Right ventricle myocardium inferior (tissue), 1 donor: ENCODE data around the gene ZNF335. TPM values are rescaled to one million over a fixed set of nuclear protein-coding genes. Genes with fewer than 3 reads are reported as not detected.

Source experiments
- ATAC-seq: fragments of 200-7000 bp; cut with Tn5 transposase; one replicate; pipeline ENCODE4 v1.9.1; 2020; ENCODE audit warnings: mild to moderate bottlenecking, moderate library complexity
- DNase-seq: peaks from one replicate; pipeline ENCODE4 v3.0.0; 2021; ENCODE audit errors: missing footprints
- intact Hi-C: fragments of 100-400 bp; cut with DNase I; formaldehyde crosslinking; loops from one replicate; pipeline ENCODE4 v1.11.0; 2022
- long read RNA-seq: library from polyadenylated mRNA; unstranded; transcript quantifications from one replicate; pipeline ENCODE4 v2.0.0, GENCODE V29; 2021
- total RNA-seq: library from RNA; stranded (reverse); fragmentation: NEBNext Ultra II Directional; extraction: Animal tissue kit (Norgen Biotek cat#: 25700); gene quantifications from one replicate; pipeline ENCODE4 v1.2.1, GENCODE V29; 2021
- donor health status: DM: no; HTN: yes; CAD: no; lungs with severe emphysema.

Gene ZNF335, protein sequence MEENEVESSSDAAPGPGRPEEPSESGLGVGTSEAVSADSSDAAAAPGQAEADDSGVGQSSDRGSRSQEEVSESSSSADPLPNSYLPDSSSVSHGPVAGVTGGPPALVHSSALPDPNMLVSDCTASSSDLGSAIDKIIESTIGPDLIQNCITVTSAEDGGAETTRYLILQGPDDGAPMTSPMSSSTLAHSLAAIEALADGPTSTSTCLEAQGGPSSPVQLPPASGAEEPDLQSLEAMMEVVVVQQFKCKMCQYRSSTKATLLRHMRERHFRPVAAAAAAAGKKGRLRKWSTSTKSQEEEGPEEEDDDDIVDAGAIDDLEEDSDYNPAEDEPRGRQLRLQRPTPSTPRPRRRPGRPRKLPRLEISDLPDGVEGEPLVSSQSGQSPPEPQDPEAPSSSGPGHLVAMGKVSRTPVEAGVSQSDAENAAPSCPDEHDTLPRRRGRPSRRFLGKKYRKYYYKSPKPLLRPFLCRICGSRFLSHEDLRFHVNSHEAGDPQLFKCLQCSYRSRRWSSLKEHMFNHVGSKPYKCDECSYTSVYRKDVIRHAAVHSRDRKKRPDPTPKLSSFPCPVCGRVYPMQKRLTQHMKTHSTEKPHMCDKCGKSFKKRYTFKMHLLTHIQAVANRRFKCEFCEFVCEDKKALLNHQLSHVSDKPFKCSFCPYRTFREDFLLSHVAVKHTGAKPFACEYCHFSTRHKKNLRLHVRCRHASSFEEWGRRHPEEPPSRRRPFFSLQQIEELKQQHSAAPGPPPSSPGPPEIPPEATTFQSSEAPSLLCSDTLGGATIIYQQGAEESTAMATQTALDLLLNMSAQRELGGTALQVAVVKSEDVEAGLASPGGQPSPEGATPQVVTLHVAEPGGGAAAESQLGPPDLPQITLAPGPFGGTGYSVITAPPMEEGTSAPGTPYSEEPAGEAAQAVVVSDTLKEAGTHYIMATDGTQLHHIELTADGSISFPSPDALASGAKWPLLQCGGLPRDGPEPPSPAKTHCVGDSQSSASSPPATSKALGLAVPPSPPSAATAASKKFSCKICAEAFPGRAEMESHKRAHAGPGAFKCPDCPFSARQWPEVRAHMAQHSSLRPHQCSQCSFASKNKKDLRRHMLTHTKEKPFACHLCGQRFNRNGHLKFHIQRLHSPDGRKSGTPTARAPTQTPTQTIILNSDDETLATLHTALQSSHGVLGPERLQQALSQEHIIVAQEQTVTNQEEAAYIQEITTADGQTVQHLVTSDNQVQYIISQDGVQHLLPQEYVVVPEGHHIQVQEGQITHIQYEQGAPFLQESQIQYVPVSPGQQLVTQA (N-terminal part only)
- total RNA-seq = 9.7 TPM
- long read RNA-seq, full-length matches to known transcripts = 1 of 3 reads
- long read RNA-seq, partial matches to known transcripts = 1 of 3 reads
- long read RNA-seq, other reads (novel, unspliced or antisense) = 1 of 3 reads

DNA sequence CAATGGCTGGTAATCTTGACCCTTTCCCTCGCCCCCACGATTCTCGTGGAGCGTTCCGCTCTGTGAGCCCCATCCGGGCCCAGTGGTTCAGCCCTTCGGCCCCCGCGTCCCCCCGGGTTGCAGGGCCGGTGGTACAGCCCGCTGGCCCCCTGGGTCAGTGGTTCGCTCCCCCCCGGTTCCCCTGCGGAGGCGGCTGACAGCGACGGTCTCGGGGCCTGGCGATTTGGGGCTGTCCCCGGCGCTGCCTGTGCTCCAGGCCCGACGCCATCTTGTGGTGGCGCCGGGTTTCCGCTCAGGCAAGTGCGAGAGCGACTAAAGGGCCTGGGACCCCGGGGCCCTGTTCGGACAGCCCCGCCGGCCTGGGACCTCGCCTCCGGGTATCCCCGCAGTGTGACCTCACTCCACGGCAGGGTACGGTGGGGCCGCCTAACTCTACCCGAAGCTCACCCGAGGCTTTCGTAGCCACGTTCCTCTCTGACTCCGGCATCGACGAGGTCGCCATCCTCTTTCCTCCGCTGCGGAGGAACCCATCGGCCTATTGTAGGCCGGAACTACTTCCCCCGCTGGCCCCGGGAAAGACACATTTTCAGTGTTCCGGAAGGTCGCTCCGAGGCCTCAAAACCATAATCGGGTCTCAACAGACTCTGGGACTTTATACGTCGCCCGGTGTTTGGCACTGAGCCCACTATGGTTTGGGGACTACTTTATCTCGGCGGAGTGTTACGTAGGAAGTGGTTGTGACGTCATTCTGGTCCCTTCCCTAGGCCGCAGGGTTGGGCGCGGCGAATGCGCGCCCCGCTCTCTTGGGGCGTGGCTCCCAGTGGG, at the start of gene ZNF335:
ZNF335 (minus strand) TSS at position 529 of the 825 bp plus-strand sequence. CDS start 793 bp downstream, outside the sequence.
- ATAC-seq (peak; percentile 96), DNase-seq (peak; percentile 98)
- intact Hi-C loops = loop anchor here (2.0 to 5.0 kb wide), 3 partner anchors 37 to 180 kb away; partner anchors contain the start of genes CTSA, DNTTIP1, NEURL2 and PCIF1

DNA sequence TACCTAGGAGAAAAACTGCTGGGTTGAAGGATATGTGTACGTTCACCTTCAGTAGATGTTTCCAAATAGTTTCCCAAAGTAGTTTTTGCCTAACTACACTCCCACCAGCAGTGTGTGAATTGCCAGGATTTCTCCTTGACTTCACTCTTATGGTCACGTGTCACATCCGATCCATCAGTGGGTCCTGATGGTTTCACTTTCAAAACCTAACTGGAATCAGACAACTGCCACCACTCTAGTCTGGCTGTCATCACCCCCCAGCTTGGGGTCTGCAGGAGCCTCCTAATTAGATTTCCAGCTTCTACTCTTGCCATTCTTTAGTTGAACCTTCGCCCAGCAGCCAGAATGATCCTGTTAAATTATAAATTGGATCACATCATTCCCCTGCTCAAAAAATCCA, 48.6 kb upstream of the ZNF335 start:
- ATAC-seq (no peak), DNase-seq (no peak)
- intact Hi-C loops = loop anchor here (5.0 kb wide), 2 partner anchors 152 to 327 kb away; no protein-coding TSS in a partner anchor

DNA sequence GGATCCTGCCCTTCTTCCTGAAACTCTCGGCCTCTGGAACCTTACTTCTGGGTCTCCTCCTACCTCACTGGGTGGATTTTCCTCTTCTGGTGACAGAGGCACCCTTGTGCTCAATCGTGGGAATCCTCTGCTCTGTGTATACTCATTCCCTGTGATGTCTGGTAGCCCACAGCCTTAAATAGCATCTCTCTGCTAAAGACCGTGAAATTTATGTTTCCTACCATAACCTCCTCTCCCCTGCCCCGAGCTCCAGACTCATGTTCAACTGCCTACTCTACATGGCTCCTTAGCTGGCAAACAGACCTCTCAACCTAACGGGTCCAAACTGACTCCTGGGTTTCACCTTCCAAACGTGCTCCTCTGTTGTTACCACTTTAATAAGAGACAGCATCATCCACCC, 46.6 kb upstream of the ZNF335 start:
- no peak for ATAC-seq
- DNase-seq = no peak
- intact Hi-C loops = no loop called here

DNA sequence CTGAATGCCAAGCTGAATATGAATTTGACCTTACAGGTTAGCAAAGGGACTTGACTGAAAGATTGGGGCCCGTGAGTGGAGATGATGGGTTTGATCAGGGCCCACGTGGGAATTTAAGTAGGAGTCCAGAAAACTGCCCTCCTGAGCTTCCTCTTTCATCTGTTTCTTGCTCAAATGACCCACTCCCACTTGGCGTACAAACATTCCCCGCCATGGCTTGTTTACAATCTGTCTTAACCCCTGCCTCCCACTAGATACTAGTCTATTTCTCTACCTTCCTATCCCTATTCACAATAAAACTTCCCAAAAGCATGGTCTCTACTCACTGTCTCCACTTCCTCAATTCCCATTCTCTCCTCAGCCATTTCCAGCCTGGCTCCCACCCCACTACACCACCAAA, 46.1 kb upstream of the ZNF335 start:
- DNase-seq (no peak), ATAC-seq (no peak)
- intact Hi-C loops = no loop called here

DNA sequence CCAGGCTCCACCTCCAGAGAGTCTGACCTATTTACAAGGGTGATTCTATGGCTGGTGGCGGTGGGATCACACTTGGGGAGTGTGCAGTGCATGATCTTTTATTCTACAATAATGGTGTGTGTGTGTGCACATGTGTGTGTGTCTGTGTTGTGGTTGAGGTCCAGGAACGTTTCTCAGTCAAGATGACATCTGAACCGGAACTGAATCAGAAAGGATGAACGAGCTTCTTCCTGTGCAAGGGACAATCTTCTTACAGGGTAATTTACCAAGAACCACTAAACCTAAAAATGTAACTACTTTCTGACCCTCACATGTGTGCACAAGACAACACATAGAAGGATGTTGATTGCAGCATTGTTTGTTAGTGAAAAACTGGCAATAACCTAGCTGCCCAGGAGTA, 45.3 kb upstream of the ZNF335 start:
- no peak for DNase-seq
- no peak for ATAC-seq
- intact Hi-C loops = no loop called here

DNA sequence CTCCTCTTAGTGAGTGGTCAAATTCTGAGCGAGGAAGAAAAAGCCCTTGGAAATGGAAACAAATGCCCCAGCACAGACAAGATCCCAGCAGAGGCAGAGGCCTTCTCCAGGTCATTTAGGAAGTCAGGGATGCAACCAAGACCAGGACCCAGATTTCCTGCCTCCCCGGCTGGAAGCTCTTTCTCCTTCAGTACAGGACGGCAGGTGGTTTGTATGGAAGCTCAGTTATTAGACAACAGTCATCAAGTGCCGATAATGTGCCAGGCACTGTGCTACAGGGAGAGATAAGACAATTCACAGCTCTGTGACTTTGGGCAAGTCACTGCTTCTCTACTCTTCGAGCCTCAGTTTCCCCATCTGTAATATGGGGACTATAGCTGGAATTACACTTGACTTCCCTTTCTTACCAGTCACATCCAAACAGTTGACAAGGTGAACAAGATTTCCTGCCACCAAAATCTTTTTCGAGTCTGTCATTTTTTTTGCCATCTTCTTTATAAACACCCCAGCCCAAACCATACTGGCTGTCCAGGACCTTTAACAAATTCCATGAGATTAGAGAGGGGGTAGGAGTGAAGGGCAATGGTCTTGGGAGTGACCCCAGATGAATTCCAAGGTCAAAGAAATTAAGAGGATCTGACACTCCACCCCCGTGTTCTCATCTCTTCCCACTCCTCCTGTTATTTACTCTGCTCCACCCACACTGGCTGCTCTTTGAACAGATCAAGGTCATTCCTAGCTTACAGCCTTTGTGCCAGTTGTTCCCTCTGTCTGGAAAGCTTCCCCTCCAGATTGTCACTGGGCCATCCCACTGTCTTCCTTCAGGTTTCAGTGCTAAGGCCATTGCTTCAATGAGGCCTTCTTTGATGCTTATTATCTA, 42.8 kb upstream of the ZNF335 start:
- DNase-seq (no peak), ATAC-seq (no peak)
- intact Hi-C loops = no loop called here

DNA sequence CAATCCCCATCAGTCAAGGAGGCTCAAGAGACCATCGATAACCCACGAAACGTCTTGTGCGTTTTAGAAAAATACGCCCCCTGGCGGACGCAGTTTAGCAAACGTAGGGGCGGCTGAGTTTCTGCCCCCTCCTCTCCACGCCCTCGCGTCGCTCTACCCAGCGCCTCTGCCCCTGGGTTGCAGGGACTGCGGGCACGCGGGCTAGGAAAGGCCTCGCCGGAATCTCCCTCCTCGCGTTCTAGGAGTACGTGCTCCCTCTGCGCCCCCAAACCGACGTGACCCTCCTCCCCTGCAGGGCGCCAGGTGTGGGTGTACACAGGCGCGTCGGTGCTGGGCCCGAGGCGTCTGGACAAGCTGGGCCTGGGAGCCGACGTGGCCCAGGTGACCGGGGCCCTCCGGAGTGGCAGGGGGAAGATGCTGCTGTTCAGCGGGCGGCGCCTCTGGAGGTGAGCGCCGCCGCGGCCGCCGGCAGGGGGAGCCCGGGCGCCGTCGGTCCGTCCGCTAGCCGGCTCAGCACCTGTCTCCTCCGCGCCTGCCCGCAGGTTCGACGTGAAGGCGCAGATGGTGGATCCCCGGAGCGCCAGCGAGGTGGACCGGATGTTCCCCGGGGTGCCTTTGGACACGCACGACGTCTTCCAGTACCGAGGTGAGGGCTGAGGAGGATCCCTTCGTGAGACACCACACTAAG, 42.0 kb upstream of the ZNF335 start:
- intact Hi-C loops = no loop called here
- DNase-seq (no peak), ATAC-seq (peak; percentile 58)

DNA sequence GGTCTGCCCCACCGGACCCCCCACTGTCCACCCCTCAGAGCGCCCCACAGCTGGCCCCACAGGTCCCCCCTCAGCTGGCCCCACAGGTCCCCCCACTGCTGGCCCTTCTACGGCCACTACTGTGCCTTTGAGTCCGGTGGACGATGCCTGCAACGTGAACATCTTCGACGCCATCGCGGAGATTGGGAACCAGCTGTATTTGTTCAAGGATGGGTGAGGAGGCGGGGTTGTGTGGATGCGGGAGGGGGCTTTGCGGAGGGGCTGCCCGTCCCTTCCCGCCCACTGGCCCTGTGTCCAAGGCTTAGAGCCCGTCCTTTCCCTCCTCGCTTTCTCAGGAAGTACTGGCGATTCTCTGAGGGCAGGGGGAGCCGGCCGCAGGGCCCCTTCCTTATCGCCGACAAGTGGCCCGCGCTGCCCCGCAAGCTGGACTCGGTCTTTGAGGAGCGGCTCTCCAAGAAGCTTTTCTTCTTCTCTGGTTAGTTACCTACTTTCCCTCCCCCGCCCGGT, 41.4 kb upstream of the ZNF335 start:
- intact Hi-C loops = no loop called here
- DNase-seq = no peak
- no peak for ATAC-seq

DNA sequence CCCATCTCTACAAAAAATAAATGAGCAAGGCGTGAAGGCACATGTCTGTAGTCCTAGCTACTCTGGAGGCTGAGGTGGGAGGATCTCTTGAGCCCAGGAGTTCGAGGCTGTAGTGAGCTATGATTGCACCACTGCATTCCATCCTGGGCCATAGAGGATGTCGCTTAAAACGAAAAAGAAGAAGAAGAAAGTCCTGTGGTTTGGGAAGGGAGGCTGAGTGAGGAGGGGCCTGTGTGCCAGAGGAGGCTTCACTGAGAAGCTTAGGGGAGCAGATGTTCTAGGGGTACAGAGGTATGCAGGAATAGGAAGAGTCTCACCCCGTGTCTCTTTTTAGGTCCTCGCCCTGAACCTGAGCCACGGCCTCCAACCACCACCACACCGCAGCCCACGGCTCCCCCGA, 40.9 kb upstream of the ZNF335 start:
- DNase-seq (no peak), ATAC-seq (no peak)
- intact Hi-C loops = no loop called here

DNA sequence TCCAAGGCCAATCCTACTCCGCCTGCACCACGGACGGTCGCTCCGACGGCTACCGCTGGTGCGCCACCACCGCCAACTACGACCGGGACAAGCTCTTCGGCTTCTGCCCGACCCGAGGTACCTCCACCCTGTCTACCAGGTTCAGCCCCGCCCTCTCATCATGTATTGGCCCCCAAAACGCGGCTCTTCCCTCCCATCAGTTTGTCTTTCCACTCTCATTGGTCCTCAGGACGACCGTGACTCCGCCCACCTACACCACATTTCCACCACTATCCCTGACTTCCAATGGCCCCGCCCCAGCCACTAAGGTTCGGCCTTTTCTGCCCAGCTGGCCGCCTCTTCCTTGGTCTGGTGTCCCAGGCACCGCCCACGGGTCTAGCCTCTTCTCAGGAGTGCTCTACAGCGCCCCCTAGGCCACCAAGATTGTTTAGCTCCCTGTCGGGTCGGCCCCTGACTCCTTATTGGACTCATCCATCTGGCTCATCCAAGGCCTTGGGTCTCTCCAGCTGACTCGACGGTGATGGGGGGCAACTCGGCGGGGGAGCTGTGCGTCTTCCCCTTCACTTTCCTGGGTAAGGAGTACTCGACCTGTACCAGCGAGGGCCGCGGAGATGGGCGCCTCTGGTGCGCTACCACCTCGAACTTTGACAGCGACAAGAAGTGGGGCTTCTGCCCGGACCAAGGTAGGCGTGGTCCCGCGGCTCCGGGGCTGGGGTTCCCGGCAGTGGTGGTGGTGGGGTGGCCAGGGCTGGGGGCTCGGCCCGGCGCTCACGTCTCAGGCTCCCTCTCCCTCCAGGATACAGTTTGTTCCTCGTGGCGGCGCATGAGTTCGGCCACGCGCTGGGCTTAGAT, 39.9 kb upstream of the ZNF335 start:
- intact Hi-C loops = no loop called here
- ATAC-seq (peak; percentile 31), DNase-seq (peak; percentile 93)

DNA sequence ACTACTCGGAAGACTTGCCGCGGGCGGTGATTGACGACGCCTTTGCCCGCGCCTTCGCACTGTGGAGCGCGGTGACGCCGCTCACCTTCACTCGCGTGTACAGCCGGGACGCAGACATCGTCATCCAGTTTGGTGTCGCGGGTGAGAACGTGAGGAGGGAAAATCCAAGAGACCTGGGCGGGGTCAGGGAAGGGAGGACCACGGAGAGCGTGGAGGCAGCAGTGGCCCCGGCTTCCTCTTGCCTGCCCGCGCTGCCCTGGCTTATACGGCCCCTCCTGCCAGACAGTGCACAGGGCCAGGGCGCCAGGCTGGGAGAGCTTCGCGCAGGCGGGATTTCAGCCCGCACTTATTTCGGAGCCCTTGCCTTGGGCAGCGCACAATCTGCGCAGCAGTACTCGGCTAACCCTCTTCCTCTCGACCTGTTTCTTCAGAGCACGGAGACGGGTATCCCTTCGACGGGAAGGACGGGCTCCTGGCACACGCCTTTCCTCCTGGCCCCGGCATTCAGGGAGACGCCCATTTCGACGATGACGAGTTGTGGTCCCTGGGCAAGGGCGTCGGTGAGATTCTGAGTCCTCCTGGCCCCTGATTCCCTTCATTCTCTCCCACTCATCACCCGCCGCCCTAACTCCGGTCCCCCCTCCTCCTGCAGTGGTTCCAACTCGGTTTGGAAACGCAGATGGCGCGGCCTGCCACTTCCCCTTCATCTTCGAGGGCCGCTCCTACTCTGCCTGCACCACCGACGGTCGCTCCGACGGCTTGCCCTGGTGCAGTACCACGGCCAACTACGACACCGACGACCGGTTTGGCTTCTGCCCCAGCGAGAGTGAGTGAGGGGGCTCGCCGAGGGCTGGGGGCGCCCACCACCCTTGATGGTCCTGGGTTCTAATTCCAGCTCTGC, 38.7 kb upstream of the ZNF335 start:
- ATAC-seq (peak; percentile 31), DNase-seq (no peak)
- intact Hi-C loops = no loop called here

DNA sequence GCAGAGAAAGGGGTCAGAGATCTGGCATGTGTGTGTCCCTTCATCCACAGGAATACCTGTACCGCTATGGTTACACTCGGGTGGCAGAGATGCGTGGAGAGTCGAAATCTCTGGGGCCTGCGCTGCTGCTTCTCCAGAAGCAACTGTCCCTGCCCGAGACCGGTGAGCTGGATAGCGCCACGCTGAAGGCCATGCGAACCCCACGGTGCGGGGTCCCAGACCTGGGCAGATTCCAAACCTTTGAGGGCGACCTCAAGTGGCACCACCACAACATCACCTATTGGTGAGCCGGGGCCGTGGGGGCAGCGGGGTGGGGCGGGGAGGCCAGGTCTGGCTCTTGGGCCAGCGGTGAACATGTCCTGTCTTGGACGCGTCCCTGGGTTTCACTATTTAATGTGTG, 37.8 kb upstream of the ZNF335 start:
- ATAC-seq = no peak
- DNase-seq = no peak
- intact Hi-C loops = no loop called here

DNA sequence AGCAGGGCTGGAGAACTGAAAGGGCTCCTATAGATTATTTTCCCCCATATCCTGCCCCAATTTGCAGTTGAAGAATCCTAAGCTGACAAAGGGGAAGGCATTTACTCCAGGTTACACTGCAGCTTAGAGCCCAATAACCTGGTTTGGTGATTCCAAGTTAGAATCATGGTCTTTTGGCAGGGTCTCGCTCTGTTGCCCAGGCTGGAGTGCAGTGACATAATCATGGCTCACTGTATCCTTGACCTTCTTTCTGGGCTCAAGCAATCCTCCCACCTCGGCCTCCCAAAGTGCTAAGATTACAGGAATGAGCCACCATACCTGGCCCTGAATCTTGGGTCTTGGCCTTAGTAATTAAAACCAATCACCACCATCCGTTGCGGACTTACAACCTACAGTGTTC, 35.7 kb upstream of the ZNF335 start:
- ATAC-seq (no peak), DNase-seq (no peak)
- intact Hi-C loops = no loop called here

DNA sequence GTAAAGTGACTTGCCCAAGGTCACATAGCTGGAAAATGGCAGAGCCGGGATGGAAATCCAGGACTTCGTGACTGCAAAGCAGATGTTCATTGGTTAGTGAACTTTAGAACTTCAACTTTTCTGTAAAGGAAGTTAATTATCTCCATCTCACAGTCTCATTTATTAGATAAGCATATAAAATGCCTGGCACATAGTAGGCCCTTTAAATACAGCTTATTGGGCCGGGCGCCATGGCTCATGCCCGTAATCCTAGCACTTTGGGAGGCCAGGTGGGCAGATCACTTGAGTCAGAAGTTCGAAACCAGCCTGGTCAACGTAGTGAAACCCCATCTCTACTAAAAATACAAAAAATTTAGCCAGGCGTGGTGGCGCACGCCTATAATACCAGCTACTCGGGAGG, 35.0 kb upstream of the ZNF335 start:
- DNase-seq (no peak), ATAC-seq (no peak)
- intact Hi-C loops = no loop called here
